Measurements from ENCODE around the gene GRM7. TPM values are rescaled to one million over a fixed set of nuclear protein-coding genes. Genes with fewer than 3 reads are reported as not detected.

The GRM7 gene
- total RNA-seq, 2 experiments from 2014 or later, result not detected

GRCh38 chr3:7683426-7683825 lies 822.5 kb downstream of the GRM7 start:
- Histone ChIP-seq H3K36me3 (ENCODE audit: insufficient read depth, low read length) (no peaks in the 10 kb centered on the region), H3K79me2 (ENCODE audit: insufficient read depth, low read depth, low read length) (no peaks in the 10 kb centered on the region), H3K27ac (ENCODE audit: low read depth, low read length, poor library complexity, severe bottlenecking) (no peak overlapping the region), H3K9me3 (ENCODE audit: low read length) (no peaks in the 10 kb centered on the region), H3K4me1 (ENCODE audit: insufficient read depth, low read length, poor library complexity, severe bottlenecking) (no peaks in the 10 kb centered on the region), H3K4me2 (ENCODE audit: low read length) (no peak overlapping the region), H3K4me3 (ENCODE audit: low read depth, low read length, poor library complexity, severe bottlenecking) (no peak overlapping the region), H2AFZ (ENCODE audit: low read length) (no peak overlapping the region), H4K20me1 (ENCODE audit: insufficient read depth, low read length) (no peaks in the 10 kb centered on the region), H3K9me2 (ENCODE audit: insufficient read depth, low read length) (no peaks in the 10 kb centered on the region)
- TF ChIP-seq EZH2phosphoT487 (IDR thresholded peaks at IDR 0.05; ENCODE audit: borderline replicate concordance, low read depth, low read length) (no peak), CTCF (conservative IDR thresholded peaks at IDR 0.05; ENCODE audit: low read length) (no peak)
- ChIA-PET CTCF (ENCODE audit: unreplicated experiment) (no interaction called here), POLR2A (interaction anchor here (0.6 to 1.4 kb wide), 3 partner anchors 10 to 109 kb away, joined by 3 to 7 read pairs (median 5); no protein-coding TSS in a partner anchor)
- BruUV-seq (replicated peaks), result no TSS peak
- intact Hi-C loops (cut with micrococcal nuclease; ENCODE audit: unreplicated experiment), result no loop called here
- DNase-seq (ENCODE audit: low spot score), result no peak

- no peak for TF ChIP-seq CTCF (conservative IDR thresholded peaks at IDR 0.05; ENCODE audit: low read length)
- TF ChIP-seq EZH2phosphoT487 (IDR thresholded peaks at IDR 0.05; ENCODE audit: borderline replicate concordance, low read depth, low read length), result no peak
- intact Hi-C loops (cut with micrococcal nuclease; ENCODE audit: unreplicated experiment), result no loop called here
- CTCF ChIA-PET (ENCODE audit: unreplicated experiment), result no interaction called here
Measured at GRCh38 chr3:7684182-7684715, 823.3 kb downstream of the GRM7 start.

GRCh38 chr3:7687428-7688147 lies 826.7 kb downstream of the GRM7 start:
- TF ChIP-seq EZH2phosphoT487 (IDR thresholded peaks at IDR 0.05; ENCODE audit: borderline replicate concordance, low read depth, low read length) (no peak), CTCF (conservative IDR thresholded peaks at IDR 0.05; ENCODE audit: low read length) (no peak)
- POLR2A ChIA-PET, result no interaction called here
- BruUV-seq (replicated peaks), result no TSS peak
- no peaks in the 10 kb centered on the region for H3K79me2 ChIP-seq (ENCODE audit: insufficient read depth, low read depth, low read length)
- intact Hi-C loops (cut with micrococcal nuclease; ENCODE audit: unreplicated experiment), result no loop called here
- no peaks in the 10 kb centered on the region for H4K20me1 ChIP-seq (ENCODE audit: insufficient read depth, low read length)
- H3K4me3 ChIP-seq (ENCODE audit: low read depth, low read length, poor library complexity, severe bottlenecking), result no peak overlapping the region
- no peaks in the 10 kb centered on the region for H3K9me2 ChIP-seq (ENCODE audit: insufficient read depth, low read length)
- peaks cover 1% of the 10 kb centered on the region for H3K4me1 ChIP-seq (ENCODE audit: insufficient read depth, low read length, poor library complexity, severe bottlenecking)
- CTCF ChIA-PET (ENCODE audit: unreplicated experiment), result no interaction called here
- DNase-seq (ENCODE audit: low spot score), result no peak
- no peak overlapping the region for H3K27ac ChIP-seq (ENCODE audit: low read depth, low read length, poor library complexity, severe bottlenecking)
- H3K9me3 ChIP-seq (ENCODE audit: low read length), result no peaks in the 10 kb centered on the region
- no peak overlapping the region for H2AFZ ChIP-seq (ENCODE audit: low read length)
- no peak overlapping the region for H3K4me2 ChIP-seq (ENCODE audit: low read length)
- H3K36me3 ChIP-seq (ENCODE audit: insufficient read depth, low read length), result no peaks in the 10 kb centered on the region

More at GRCh38 chr3:7684182-7684715, 823.3 kb downstream of the GRM7 start:
- Histone ChIP-seq H3K79me2 (ENCODE audit: insufficient read depth, low read depth, low read length) (no peaks in the 10 kb centered on the region), H3K4me2 (ENCODE audit: low read length) (no peak overlapping the region), H2AFZ (ENCODE audit: low read length) (no peak overlapping the region), H3K4me1 (ENCODE audit: insufficient read depth, low read length, poor library complexity, severe bottlenecking) (no peaks in the 10 kb centered on the region), H3K9me2 (ENCODE audit: insufficient read depth, low read length) (no peaks in the 10 kb centered on the region), H3K9me3 (ENCODE audit: low read length) (no peaks in the 10 kb centered on the region), H3K4me3 (ENCODE audit: low read depth, low read length, poor library complexity, severe bottlenecking) (no peak overlapping the region), H4K20me1 (ENCODE audit: insufficient read depth, low read length) (no peaks in the 10 kb centered on the region), H3K36me3 (ENCODE audit: insufficient read depth, low read length) (no peaks in the 10 kb centered on the region), H3K27ac (ENCODE audit: low read depth, low read length, poor library complexity, severe bottlenecking) (no peak overlapping the region)
- no TSS peak for BruUV-seq (replicated peaks)
- POLR2A ChIA-PET, result interaction anchor here (0.6 to 1.2 kb wide), 5 partner anchors 9 to 131 kb away, joined by 3 to 4 read pairs (median 3); no protein-coding TSS in a partner anchor
- DNase-seq (ENCODE audit: low spot score), result no peak
